Activated T-cell treated with anti-CD3 and anti-CD28 coated beads, Interleukin-2, amount 50 U/mL, for 1 hour (primary cell): ENCODE data around the gene STARD9.
A peak's percentile ranks its signal among the peaks of the same experiment; 100 is the strongest.
"Not testable (repeated sequence)": the region's sequence is repeated elsewhere in the genome, so short reads cannot be mapped to it uniquely, and the experiment has no call there.

Experiments used
- DNase-seq: peaks from one replicate; pipeline ENCODE4 v3.0.0-alpha.2; 2020

STARD9 gene

DNA sequence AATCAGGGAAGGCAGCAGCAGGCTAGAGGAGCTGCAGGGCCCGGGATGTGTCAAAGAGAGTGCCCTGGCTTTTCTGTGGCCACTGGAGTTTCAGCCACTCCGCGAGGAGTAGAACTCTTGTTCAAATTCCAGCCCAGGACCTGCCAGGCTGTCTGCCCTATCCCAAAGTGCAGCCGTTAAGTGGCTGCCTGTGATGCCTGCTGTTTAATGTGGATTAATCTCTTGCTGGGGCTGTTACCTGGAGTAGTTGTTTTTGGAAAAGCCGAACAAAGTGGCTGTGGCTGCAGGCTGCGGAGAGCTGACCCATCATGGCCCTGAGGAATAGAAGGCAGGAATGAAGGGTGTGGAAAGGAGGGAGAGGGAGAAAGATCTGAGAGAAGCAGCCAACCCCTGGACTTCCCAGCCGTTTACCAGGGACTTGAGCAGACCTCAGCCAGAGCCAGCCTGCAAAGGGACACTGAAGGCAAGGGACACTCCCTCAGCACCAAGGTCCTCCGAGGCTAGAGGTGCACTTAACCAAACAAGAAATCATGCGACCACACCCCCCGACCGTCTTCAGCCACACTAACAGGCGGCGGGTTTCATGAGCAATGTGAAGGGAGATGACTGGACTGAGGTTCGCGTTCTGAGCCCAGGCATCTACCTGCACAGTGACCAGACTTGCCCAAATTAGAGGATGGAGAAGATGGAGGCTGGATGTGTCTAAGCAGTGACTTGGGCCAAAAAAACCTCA, 156.9 kb downstream of the STARD9 start:
- DNase-seq = no peak

DNA sequence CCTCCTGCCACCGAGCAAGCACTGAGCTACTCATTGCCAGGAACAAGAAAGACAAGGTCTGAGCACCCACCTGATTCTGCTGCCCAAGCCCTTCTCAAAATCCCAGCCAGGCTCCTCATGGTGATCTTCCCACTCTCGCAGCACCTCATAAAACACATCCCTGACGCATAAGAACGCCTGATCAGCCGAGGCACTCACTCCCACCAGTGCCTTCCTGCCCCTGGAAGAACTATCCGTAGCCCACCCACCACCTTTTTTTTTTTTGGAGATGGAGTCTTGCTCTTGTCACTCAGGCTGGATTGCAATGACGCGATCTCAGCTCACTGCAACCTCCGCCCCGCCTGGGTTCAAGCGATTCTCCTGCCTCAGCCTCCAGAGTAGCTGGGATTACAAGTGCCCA, 157.6 kb downstream of the STARD9 start:
- no peak for DNase-seq

GRCh38 chr15:42734076-42734672, 158.8 kb downstream of the STARD9 start:
- no peak for DNase-seq

- DNase-seq = no peak
These were observed 160.2 kb downstream of the STARD9 start for GRCh38 chr15:42735382-42736165.

DNA sequence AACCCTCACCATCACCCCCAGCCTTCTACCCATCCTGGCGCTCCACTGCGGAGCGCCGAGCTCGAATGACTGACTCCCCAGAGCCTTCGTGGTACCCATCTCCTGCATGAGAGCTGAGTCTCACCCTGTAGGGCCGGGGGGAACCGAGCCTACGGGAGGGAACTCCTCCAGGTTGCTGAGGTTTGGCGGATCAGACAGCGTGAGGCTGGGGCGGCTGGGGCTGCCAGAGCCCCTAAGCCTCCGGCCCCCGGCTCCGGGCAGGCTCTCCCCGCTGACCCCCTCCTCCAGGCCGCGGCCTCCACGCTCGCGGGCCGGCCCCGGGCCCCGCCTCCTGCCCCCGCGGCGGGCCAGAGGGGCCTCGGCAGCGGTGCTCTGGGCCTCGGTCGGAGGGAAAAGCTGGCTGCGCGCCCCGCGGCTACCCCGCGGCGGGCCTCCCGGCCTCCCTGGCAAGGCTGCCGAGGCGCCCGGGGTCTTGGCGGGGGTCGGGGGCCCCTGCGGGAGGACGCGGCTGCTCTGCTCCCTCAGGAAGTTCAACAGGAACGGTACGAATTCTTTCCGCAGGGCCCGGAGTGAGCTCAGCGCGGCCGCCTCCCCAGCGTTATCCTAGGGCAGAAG, 160.9 kb downstream of the STARD9 start:
- no peak for DNase-seq

DNA sequence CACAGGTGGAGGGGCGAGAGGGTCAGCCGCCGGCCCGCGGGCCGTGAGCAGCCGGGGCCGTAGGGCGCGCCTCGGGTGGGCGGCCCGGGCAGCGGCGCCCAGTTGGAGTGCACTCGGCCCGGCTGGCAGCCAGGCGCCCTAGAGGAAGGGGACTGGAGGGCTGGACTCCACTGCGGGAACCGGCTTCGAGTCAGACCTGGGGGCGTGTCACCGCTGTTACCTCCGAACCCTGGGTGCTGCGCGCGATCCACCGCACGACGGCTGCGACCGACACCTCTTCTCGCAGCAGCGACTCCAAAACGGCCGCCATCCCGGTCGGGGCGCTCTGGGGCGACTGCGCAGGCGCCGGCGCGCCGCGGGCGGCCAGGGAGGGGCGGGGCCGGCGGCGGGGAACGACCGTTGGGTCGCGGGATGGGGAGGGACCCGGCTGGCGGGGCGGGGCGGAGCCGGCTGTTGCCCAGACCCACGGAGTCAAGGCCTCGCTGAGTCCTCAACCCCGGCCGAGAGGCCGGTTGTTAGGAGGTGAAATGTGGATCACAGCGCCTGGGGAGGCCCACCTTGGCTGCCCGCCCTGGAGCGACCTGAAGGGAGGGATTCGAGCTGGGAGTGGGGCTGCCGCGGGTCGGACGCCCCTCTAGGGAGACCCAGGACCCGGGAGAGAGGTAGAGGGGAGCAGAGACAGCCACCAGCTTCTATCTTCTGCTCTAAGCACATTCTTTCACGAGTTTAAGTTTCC, 161.6 kb downstream of the STARD9 start, which contains the start of gene CDAN1:
Gene CDAN1 (minus strand): TSS at position 336 of the 736 bp plus-strand sequence. CDS start 26 bp downstream, at position 310.
- DNase-seq = peak; percentile 97

- DNase-seq = no peak
These were observed 162.3 kb downstream of the STARD9 start for GRCh38 chr15:42737529-42738328.

DNA sequence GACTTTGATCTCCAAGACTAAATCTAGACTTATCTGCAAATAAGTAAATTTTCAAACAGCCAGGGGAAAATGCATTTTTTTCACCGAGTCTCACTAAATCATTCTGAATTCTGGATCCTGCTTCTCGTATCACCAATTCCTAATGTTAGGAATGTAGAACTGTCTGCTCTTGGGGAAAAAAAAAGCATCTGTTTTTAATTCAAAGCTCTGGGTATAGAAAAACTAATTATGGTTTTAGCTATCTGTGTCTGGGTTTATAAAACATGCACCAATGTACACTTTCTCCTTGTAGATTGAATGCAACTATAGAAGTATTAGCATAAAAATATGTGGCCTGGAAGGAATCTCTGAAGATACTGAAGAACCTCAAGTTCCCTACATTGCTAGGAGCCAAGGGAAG, 166.3 kb downstream of the STARD9 start:
- DNase-seq = no peak

DNA sequence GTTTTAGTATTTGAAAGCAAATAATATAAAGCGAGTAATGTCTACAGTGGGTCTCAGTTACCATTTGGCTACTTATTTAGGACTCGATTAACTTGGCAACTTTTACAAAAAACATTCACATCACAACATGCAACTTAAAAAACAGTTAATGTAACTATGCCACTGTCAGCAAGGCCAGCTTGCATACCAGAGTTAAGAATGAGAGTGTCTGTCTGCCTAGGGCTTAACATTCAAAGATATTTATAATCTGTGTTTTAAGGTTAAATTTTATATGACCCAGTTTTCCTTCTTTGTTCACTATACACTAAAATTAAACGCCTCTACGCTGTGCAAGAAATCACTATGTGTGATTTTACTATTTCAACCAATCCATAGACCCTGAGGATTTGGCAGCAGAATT, 166.7 kb downstream of the STARD9 start:
- no peak for DNase-seq

DNA sequence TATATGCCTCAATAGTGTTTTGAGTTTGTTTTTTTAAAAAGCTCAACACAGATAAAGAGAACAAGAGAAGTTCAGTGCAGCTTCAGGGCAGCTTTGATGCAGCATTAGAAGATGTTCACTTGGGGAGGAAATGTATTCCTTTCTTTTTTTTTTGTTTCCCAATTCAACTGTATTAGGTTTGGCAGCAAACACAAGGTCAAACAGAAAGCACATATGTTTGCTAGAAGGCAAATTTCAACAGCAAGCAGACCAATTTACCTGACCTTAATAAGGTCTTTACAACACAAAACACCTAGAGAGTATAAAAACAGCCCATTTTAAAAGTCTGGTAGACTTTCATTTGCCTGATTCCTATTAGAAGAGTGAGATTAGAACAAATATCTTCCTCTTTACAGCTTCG, 168.8 kb downstream of the STARD9 start:
- DNase-seq = no peak

GRCh38 chr15:42749266-42749665, 173.9 kb downstream of the STARD9 start:
- no peak for DNase-seq

- no peak for DNase-seq
These were observed 174.9 kb downstream of the STARD9 start for GRCh38 chr15:42750306-42750705.

GRCh38 chr15:42759093-42759492, 183.7 kb downstream of the STARD9 start:
- no peak for DNase-seq

DNA sequence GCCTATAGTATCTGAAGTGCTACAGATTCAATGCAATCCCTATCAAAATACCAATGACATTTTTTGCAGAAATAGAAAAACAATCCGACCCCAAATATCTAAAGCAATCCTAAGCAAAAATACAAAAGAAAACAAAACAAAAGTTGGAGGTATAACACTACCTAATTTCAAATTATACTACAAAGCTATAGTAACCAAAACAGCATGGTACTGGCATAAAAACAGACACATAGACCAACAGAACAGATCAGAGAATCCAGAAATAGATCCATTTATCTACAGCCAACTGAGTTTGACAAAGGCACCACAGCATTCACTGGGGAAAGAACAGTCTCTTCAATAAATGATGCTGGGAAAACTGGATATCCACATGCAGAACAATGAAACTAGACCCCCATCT, 185.4 kb downstream of the STARD9 start:
- no peak for DNase-seq

DNA sequence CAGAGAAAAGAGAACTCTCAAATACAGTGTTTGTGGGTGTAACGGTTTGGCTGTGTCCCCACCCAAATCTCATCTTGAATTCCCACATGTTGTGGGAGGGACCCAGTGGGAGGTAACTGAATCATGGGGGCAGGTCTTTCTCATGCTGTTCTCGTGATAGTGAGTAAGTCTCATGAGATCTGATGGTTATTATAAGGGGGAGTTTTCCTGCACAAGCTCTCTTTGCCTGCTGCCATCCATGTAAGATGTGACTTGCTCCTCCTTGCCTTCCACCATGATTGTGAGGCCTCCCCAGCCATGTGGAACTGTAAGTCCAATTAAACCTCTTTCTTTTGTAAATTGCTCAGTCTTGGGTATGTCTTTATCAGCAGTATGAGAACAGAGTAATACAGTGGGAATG, 186.4 kb downstream of the STARD9 start:
- DNase-seq = not testable (repeated sequence)

DNA sequence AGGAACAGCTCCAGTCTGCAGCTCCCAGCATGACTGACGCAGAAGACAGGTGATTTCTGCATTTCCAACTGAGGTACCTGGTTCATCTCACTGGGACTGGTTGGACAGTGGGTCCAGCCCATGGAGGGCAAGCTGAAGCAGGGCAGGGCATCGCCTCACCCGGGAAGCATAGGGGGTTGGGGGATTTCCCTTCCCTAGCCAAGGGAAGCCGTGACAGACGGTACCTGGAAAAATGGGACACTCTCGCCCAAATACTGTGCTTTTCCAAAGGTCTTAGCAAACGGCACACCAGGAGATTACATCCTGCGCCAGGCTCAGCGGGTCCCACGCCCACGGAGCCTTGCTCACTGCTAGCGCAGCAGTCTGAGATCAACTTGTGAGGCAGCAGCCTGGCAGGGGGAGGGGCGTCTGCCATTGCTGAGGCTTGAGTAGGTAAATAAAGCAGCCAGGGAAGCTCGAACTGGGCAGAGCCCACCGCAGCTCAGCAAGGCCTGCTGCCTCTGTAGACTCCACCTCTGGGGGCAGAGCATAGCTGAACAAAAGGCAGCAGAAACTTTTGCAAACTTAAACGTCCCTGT, 188.8 kb downstream of the STARD9 start:
- DNase-seq = not testable (repeated sequence)

DNA sequence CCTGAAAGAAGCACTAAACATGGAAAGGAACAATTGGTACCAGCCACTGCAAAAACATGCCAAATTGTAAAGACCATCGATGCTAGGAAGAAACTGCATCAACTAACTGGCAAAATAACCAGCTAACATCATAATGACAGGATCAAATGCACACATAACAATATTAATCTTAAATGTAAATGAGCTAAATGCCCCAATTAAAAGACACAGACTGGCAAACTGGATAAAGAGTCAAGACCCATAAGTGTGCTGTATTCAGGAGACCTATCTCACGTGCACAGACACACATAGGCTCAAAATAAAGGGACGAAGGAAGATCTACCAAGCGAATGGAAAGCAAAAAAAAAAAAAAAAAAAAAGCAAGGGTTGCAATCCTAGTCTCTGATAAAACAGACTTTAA, 190.7 kb downstream of the STARD9 start:
- DNase-seq = not testable (repeated sequence)
